Body of pancreas (tissue), 4 donors: ENCODE data around the gene DLG2. TPM values are rescaled to one million over a fixed set of nuclear protein-coding genes. Genes with fewer than 3 reads are reported as not detected.

Experiments
- ATAC-seq: fragments of 150-250 bp; one replicate; pipeline ENCODE4 v1.9.1; 2016
- DNase-seq, 4 donors: peaks; one replicate each; pipeline ENCODE4 v3.0.0-alpha.2; 2019
- H3K27ac ChIP-seq, 4 donors: fragments of 200-600 bp; sonication (generic); 1 replicate in 3 of 4; 2 replicates in 1 of 4; pipeline versions ENCODE4 v1.5.1 to v1.6.1; 2016 to 2019; ENCODE audit warnings: mild to moderate bottlenecking in 1 of 4, mixed read lengths in 1 of 4, moderate library complexity in 1 of 4
- H3K27me3 ChIP-seq, 2 donors: fragments of 200-600 bp; sonication (generic); one replicate each; pipeline ENCODE4 v1.6.0; 2016; ENCODE audit warnings: mild to moderate bottlenecking in 1 of 2
- H3K36me3 ChIP-seq, 2 donors: fragments of 200-600 bp; sonication (generic); replicated peaks in 1 of 2; 2 replicates each; pipeline ENCODE4 v1.5.1; 2016; ENCODE audit warnings: low read depth in 2 of 2; ENCODE audit not compliant: insufficient read depth in 1 of 2
- H3K4me1 ChIP-seq: fragments of 200-600 bp; sonication (generic); one replicate; pipeline ENCODE4 v1.6.0; 2016
- H3K4me3 ChIP-seq, 2 donors: fragments of 200-600 bp; sonication (generic); 1 replicate in 1 of 2; 2 replicates in 1 of 2; pipeline ENCODE4 v1.5.1; 2016 to 2019
- H3K9me3 ChIP-seq, 3 donors: fragments of 200-600 bp; sonication (generic); 1 replicate in 2 of 3; 2 replicates in 1 of 3; pipeline ENCODE4 v1.5.1; 2016
- CTCF ChIP-seq, 7 experiments: fragments of 450-650 bp in 4 of 7; fragments of 200-600 bp in 3 of 7; sonication (generic) in 3 of 7; IDR thresholded peaks; one replicate each; pipeline ENCODE4 v1.5.1; 2016 to 2019; ENCODE audit warnings: antibody characterized with exemption in 7 of 7
- POLR2A ChIP-seq, 3 donors: fragments of 450-650 bp; IDR thresholded peaks; one replicate each; pipeline ENCODE4 v1.6.1; 2016; ENCODE audit warnings: antibody characterized with exemption in 3 of 3, mild to moderate bottlenecking in 2 of 3
- WGBS, 2 donors: methylation state at CpG; one replicate each; pipeline ENCODE4 v1.1.5; 2017; 5-methylcytosine and 5-hydroxymethylcytosine counted together
- intact Hi-C: fragments of 100-400 bp; cut with DNase I; formaldehyde crosslinking; loops from one replicate; pipeline ENCODE4 v1.15.1; 2023
- total RNA-seq, 2 donors: library from RNA; depleted of rRNA; stranded (reverse); fragments of >200 nt; gene quantifications; one replicate each; pipeline ENCODE4 v1.1.0, GENCODE V29; 2016

DLG2 gene
- total RNA-seq, 2 donors from 2014 or later = 6.0 to 13.2 TPM

- no peaks in the 10 kb centered on the region for H3K27me3 ChIP-seq
- TF ChIP-seq CTCF (IDR thresholded peaks at IDR 0.05) (no peak), POLR2A (IDR thresholded peaks at IDR 0.05) (no peak)
- ATAC-seq = no peak
- no peaks in the 10 kb centered on the region for H3K36me3 ChIP-seq
- no peak overlapping the region for H3K27ac ChIP-seq
- intact Hi-C loops = no loop called here
- no peaks in the 10 kb centered on the region for H3K9me3 ChIP-seq
- no peaks in the 10 kb centered on the region for H3K4me1 ChIP-seq
- no peak for DNase-seq
- H3K4me3 ChIP-seq = no peak overlapping the region
Measured at GRCh38 chr11:83948200-83948599, 1678.9 kb downstream of the DLG2 start.

- Histone ChIP-seq H3K27ac (no peak overlapping the region), H3K36me3 (no peaks in the 10 kb centered on the region), H3K9me3 (no peaks in the 10 kb centered on the region), H3K27me3 (no peaks in the 10 kb centered on the region), H3K4me3 (no peak overlapping the region), H3K4me1 (no peaks in the 10 kb centered on the region)
- 82 to 93% methylated on average over 6 to 7 of the region's 7 CpGs for WGBS, 2 donors
- DNase-seq (no peak), ATAC-seq (no peak)
- intact Hi-C loops = no loop called here
- TF ChIP-seq POLR2A (IDR thresholded peaks at IDR 0.05) (no peak), CTCF (IDR thresholded peaks at IDR 0.05) (no peak)
Measured at GRCh38 chr11:83945976-83946375, 1681.2 kb downstream of the DLG2 start.

- 82 to 86% methylated on average over 1 of the region's 1 CpG for WGBS, 2 donors
- no peaks in the 10 kb centered on the region for H3K9me3 ChIP-seq
- no peak for ATAC-seq
- H3K36me3 ChIP-seq = no peaks in the 10 kb centered on the region
- H3K27me3 ChIP-seq = no peaks in the 10 kb centered on the region
- H3K4me1 ChIP-seq = no peaks in the 10 kb centered on the region
- intact Hi-C loops = no loop called here
- no peak overlapping the region for H3K27ac ChIP-seq
- TF ChIP-seq POLR2A (IDR thresholded peaks at IDR 0.05) = no peak
- no peak for TF ChIP-seq CTCF (IDR thresholded peaks at IDR 0.05)
- no peak overlapping the region for H3K4me3 ChIP-seq
- DNase-seq = no peak
Measured at GRCh38 chr11:83941050-83941449, 1686.1 kb downstream of the DLG2 start.

GRCh38 chr11:83938148-83938547 is 1689.0 kb downstream of the DLG2 start:
- Histone ChIP-seq H3K27me3 (no peaks in the 10 kb centered on the region), H3K4me3 (no peak overlapping the region), H3K27ac (no peak overlapping the region), H3K9me3 (no peaks in the 10 kb centered on the region), H3K36me3 (no peaks in the 10 kb centered on the region), H3K4me1 (no peaks in the 10 kb centered on the region)
- DNase-seq (no peak), ATAC-seq (no peak)
- 31 to 37% methylated on average over 1 of the region's 1 CpG for WGBS, 2 donors
- intact Hi-C loops = no loop called here
- TF ChIP-seq POLR2A (IDR thresholded peaks at IDR 0.05) (no peak), CTCF (IDR thresholded peaks at IDR 0.05) (no peak)

- Histone ChIP-seq H3K4me3 (no peak overlapping the region), H3K4me1 (no peaks in the 10 kb centered on the region), H3K9me3 (no peaks in the 10 kb centered on the region), H3K36me3 (no peaks in the 10 kb centered on the region), H3K27ac (no peak overlapping the region), H3K27me3 (no peaks in the 10 kb centered on the region)
- no peak for ATAC-seq
- WGBS, 2 donors = 62 to 73% methylated on average over 3 of the region's 3 CpGs
- TF ChIP-seq CTCF (IDR thresholded peaks at IDR 0.05) = no peak
- TF ChIP-seq POLR2A (IDR thresholded peaks at IDR 0.05) = no peak
- intact Hi-C loops = no loop called here
- DNase-seq = no peak
Measured at GRCh38 chr11:83933008-83933407, 1694.1 kb downstream of the DLG2 start.
